GM21529 (cell line): ENCODE data around the gene RASSF4.

ENCODE experiments used
- ATAC-seq: cut with Tn5 transposase; IDR thresholded peaks from one replicate; pipeline ENCODE4 v1.9.1; 2021; ENCODE audit not compliant: unreplicated experiment

The RASSF4 gene

GRCh38 chr10:44959247-44960087, at the start of gene RASSF4:
RASSF4 (plus strand) TSS chr10:44959802; CDS start chr10:44970203, 10,401 bp downstream.
- peak; percentile 94 for ATAC-seq

GRCh38 chr10:44909910-44910309, 49.7 kb upstream of the RASSF4 start:
- ATAC-seq = no peak

- no peak for ATAC-seq
Observed at GRCh38 chr10:44910602-44911001, 49.0 kb upstream of the RASSF4 start.

GRCh38 chr10:44911081-44911540, 48.5 kb upstream of the RASSF4 start, which contains the start of gene TMEM72:
TMEM72 (plus strand) TSS chr10:44911337; CDS start chr10:44911513, 176 bp downstream.
- no peak for ATAC-seq

GRCh38 chr10:44911951-44912350, 47.7 kb upstream of the RASSF4 start:
- no peak for ATAC-seq

GRCh38 chr10:44913350-44914081, 46.1 kb upstream of the RASSF4 start:
- no peak for ATAC-seq

- no peak for ATAC-seq
Observed at GRCh38 chr10:44914891-44915290, 44.7 kb upstream of the RASSF4 start.

- no peak for ATAC-seq
Observed at GRCh38 chr10:44916429-44916828, 43.2 kb upstream of the RASSF4 start.

GRCh38 chr10:44917848-44918247, 41.8 kb upstream of the RASSF4 start:
- no peak for ATAC-seq

GRCh38 chr10:44920252-44920651, 39.4 kb upstream of the RASSF4 start:
- ATAC-seq = no peak

- ATAC-seq = no peak
Observed at GRCh38 chr10:44921061-44921460, 38.5 kb upstream of the RASSF4 start.

GRCh38 chr10:44921506-44921905, 38.1 kb upstream of the RASSF4 start:
- no peak for ATAC-seq

- ATAC-seq = no peak
Observed at GRCh38 chr10:44922021-44922420, 37.6 kb upstream of the RASSF4 start.

- ATAC-seq = no peak
Observed at GRCh38 chr10:44922796-44923545, 36.6 kb upstream of the RASSF4 start.

GRCh38 chr10:44923611-44924010, 36.0 kb upstream of the RASSF4 start:
- ATAC-seq = no peak

GRCh38 chr10:44924261-44925040, 35.2 kb upstream of the RASSF4 start:
- no peak for ATAC-seq

- ATAC-seq = no peak
Observed at GRCh38 chr10:44925224-44925623, 34.4 kb upstream of the RASSF4 start.

GRCh38 chr10:44925811-44926750, 33.5 kb upstream of the RASSF4 start:
- no peak for ATAC-seq

- ATAC-seq = no peak
Observed at GRCh38 chr10:44926751-44927351, 32.8 kb upstream of the RASSF4 start.
